ENCODE results near the gene ADAM15.

Gene ADAM15

GRCh38 chr1:155030899-155031298 is 20.2 kb upstream of the ADAM15 start:
- no peak for DNase-seq

GRCh38 chr1:155032886-155033285 is 18.2 kb upstream of the ADAM15 start:
- DNase-seq = no peak

DNA sequence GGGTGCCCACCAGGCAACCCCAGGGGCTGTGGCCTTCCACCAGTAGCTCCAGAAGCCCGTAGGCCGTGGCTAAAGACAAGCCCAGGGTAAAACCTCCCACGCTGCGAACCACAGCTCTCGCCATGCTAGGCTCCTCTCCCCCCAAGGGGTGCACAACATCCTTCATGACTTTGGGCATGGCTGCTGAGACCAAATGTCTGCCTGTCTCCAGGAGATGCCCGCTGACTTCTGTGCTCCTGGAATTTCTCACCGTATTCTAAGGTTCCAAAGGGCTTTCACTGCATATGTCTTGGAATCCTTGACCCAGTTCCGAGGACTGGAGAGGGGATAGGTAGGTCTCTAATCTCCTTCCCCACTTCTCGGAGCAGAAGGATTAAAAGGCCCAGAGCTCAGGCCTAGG is 17.6 kb upstream of the ADAM15 start, which contains the start of the genes DCST1 and DCST2:
DCST1 (plus strand) TSS at position 301 of the 400 bp plus-strand sequence. CDS start 213 bp downstream, outside the sequence.
DCST2 (minus strand) TSS at position 258 of the 400 bp plus-strand sequence; CDS start at position 178, 80 bp downstream.
- no peak for DNase-seq

DNA sequence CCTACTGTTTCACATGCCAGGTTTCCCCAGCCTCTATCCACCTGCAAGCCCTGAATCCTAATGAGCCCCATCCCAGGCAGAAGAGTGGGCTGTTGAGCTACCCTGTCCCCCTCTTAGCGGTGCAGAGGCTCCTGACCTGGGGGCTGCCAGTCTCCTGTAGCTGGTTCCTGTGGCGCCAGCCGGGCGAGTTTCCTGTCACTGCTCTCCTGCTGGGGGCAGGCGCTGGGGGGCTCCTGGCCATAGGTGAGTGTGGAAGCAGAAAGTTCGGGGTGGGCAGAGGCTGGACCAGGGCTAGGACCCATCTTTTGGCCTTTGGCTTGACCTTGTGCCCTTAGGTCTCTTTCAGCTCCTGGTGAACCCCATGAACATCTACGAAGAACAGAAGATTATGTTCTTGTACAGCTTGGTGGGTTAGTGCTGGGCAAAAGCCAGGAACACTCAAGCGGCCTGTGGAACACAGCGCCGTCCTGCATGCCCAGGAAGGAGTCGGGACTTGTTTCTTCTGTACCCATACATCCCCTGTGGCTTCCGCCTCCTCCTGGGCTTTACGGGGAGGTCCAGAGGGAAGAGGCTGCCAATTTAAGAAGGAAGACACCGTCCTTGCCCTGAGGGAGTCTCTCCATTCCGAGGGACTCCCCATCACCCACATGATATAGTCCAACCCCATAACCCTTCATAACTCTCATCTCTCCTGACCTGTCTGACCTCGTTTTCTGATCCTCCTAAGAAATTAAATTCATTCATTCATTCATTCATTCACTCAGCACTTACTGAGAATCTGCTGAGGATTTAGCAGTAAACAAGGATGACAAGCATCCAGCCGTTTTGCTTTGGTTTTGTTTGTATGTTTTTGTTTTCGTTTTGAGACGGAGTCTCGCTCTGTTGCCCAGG is 16.6 kb upstream of the ADAM15 start:
- DNase-seq = no peak

- DNase-seq = no peak
These were observed 15.2 kb upstream of the ADAM15 start for GRCh38 chr1:155035936-155036335.

DNA sequence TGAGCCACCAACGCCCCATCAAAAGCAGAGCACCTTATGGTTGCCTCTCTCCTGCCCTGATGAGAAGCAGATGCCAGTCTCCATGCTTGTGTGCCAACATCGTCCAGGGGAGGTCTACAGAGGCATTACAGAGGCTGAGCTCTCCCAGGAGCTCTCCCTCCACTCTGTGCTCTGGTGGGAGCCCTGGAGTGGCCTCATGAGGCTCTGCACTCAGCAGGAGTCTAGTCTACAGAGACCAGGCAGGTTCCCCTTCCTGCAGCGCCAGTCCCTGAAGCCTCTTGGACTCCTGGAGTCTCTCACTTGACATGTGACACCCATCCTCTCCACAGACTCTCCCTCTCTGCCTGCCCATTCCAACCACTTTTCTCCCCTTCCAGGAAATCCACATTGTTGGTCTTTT is 14.1 kb upstream of the ADAM15 start:
- DNase-seq = no peak

- no peak for DNase-seq
These were observed 13.2 kb upstream of the ADAM15 start for GRCh38 chr1:155037851-155038441.

- no peak for DNase-seq
These were observed 12.4 kb upstream of the ADAM15 start for GRCh38 chr1:155038602-155039307.

- no peak for DNase-seq
These were observed 11.8 kb upstream of the ADAM15 start for GRCh38 chr1:155039308-155039669.

- DNase-seq = no peak
These were observed 10.6 kb upstream of the ADAM15 start for GRCh38 chr1:155040358-155041093.

DNA sequence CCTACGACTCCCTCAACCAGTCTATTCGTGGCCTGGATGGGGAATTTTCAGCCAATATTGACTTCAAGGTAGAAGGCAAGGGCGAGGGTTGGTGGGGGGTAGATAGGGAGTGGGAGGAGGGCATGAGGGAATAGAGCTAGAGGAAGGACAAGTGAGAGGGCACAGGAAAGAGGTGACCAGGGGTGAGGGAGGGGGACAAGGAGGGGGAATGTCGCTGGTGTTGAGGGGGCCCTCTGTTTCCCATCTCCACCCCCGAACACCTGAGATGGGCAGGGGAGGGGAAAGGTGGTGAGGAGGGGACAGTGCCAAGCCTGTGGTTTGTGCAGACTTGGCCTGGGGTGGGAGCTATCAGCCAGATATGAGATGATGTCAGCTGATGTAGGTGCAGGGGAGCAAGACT is 8.3 kb upstream of the ADAM15 start:
- no peak for DNase-seq

DNA sequence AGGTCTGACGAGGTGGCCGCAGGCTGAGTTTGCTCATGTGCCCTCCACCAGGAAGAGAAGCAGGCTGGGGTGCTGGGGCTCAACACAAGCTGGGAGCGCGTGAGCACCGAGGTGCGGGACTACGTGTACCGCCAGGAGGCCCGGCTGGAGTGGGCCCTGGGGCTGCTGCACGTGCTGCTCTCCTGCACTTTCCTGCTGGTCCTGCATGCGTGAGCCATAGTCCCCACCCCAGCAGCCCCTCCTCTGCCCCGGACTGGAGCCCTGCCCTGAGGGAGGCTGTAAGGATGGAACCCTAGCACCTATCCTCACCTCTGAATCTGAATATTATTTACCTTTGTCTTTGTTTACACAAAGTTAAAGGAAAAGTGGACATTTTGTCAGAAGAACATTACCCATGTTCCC is 7.8 kb upstream of the ADAM15 start:
- DNase-seq = no peak

- DNase-seq = no peak
These were observed 7.3 kb upstream of the ADAM15 start for GRCh38 chr1:155043793-155044192.

DNA sequence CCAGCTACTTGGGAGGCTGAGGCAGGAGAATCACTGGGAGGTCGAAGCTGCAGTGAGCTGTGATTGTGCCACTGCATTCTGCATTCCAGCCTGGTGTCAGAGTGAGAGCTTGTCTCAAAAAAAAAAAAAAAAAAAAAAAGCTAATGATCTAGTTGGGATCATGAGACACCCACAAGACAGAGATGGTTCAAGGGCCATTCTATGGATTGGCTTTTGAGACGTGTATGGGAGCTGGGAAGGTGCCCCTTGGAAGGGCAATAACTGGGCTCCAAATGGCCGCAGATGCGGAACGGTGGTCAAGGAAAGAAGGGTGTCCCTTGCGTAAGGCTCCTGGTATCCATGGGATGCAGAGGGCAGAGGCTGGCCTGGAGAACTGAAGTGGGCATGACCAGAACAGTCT is 6.8 kb upstream of the ADAM15 start:
- DNase-seq = no peak

DNA sequence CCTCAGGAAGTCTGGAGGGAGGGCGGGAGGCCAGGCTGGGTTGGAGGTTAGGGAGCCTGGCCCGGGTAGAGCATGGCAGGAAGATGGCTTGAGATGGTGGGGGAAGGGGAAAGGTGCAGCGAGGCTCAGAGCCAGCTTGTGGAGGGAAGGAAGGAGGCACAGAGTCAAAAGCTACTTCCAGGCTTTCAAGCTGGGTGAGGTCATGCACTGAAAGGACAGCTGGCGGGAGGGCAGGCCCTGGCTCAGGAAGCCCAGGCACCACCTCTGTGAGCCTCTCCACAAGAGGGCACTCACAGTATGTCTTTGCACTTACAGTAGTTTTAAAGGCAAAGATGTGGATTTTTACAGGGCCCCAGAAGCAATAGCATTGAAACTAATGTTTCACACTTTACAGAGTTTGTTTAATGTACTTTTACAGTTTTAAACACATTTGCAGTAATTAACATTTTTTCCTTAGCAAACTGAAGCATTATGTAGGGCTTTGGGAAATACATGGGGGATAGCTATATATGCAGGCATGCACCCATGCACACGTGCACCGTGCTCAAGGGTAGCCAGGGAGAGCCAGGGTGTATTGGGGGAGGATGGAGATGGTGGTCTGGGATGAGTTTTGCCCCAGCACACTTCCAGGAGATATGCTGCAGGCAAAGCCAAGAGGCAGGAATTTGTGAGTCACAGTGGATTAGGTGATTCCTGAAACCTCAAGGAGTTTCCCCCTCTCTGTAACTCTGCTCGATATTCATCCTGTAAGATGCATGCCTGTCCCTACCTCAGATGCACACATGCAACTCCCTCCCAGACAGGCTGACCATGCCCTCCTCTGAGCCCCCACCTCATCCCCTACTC is 6.1 kb upstream of the ADAM15 start:
- DNase-seq = no peak

GRCh38 chr1:155048449-155049334 is 2.4 kb upstream of the ADAM15 start:
- DNase-seq = no peak

- no peak for DNase-seq
These were observed 1.2 kb upstream of the ADAM15 start for GRCh38 chr1:155049651-155050559.

- DNase-seq = no peak
These were observed 243 bp downstream of the ADAM15 start for GRCh38 chr1:155051342-155051776.

DNA sequence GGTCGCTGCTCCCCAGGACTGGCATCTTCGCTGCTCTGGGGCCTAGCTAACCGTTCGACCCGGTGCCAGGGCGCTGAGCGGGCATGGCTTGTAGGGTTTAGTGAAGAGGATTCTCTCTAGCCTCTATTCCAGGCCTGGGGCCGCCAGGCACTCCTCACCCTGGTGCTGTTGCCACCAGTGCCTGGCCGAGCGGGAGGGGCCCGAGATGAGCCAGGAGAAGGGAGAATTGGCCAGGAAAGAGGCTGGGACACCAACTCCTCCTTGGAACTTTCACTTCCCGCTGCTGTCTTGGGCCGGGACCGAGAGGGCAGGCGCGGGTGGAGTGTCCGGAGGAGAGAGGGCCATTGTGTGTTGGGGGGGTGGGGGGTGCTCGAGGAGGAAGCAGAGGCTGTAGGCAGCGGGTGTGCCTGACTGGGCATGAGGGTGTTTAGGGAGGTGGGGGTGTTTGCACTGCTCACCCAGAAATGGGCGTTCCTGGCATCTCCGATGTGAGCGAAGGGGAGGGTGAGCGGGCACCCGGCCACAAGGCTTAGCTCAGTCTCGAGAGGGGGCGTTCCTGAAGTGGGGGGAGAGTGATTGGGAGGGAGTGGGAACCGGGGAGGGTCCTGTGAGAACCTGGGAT is 772 bp downstream of the ADAM15 start:
- DNase-seq = no peak
